Caco-2 (cell line): Measurements from ENCODE around the gene ARPC5. TPM values are rescaled to one million over a fixed set of nuclear protein-coding genes. Genes with fewer than 3 reads are reported as not detected.

Source experiments
- BruUV-seq: library from RNA; stranded (reverse); fragments of 400-500 nt; replicated peaks from 2 replicates; lab custom pipeline; 2021; lab: Mats Ljungman, UMichigan
- CTCF ChIA-PET: fragments of 300-600 bp; sonication (Branson Sonifier 250); formaldehyde crosslinking; loops from one replicate; lab custom pipeline; 2022; ENCODE audit warnings: antibody characterized with exemption; lab: Charles Lee
- POLR2A ChIA-PET: fragments of 300-600 bp; sonication (Branson Sonifier 250); formaldehyde crosslinking; loops from one replicate; lab custom pipeline; 2022; ENCODE audit warnings: antibody characterized with exemption; lab: Charles Lee
- DNase-seq, 2 experiments: peaks; one replicate each; pipeline versions ENCODE4 v3.0.0 to v3.0.0-alpha.2; 2020 to 2022
- H3K27me3 ChIP-seq: replicated peaks from 2 replicates; pipeline ENCODE4 v1.6.0; 2011; ENCODE audit warnings: low read length; ENCODE audit not compliant: control insufficient read depth, insufficient read depth
- H3K36me3 ChIP-seq: 2 replicates; pipeline ENCODE4 v1.5.1; 2011; ENCODE audit warnings: low read length; ENCODE audit not compliant: control insufficient read depth, insufficient read depth
- H3K4me1 ChIP-seq: fragments of 250-450 bp; sonication (Bioruptor Pico); 2 replicates; pipeline ENCODE4 v1.5.1; 2020; ENCODE audit warnings: mild to moderate bottlenecking
- H3K4me3 ChIP-seq: 2 replicates; pipeline ENCODE4 v1.5.1; 2011; ENCODE audit warnings: low read depth, mild to moderate bottlenecking, control low read depth, low read length
- H3K9me3 ChIP-seq: fragments of 250-450 bp; sonication (Bioruptor Pico); 2 replicates; pipeline ENCODE4 v1.5.1; 2020; ENCODE audit warnings: mild to moderate bottlenecking, moderate library complexity
- H3K27ac Mint-ChIP-seq: one replicate; pipeline ENCODE4 v1.8.0; 2022; ENCODE audit warnings: mixed read lengths; ENCODE audit not compliant: unreplicated experiment
- H3K27me3 Mint-ChIP-seq: one replicate; pipeline ENCODE4 v1.8.0; 2022; ENCODE audit warnings: mixed read lengths; ENCODE audit not compliant: insufficient read depth, unreplicated experiment
- H3K36me3 Mint-ChIP-seq: one replicate; pipeline ENCODE4 v1.8.0; 2022; ENCODE audit warnings: mild to moderate bottlenecking, mixed read lengths; ENCODE audit not compliant: insufficient read depth, unreplicated experiment
- H3K4me1 Mint-ChIP-seq: one replicate; pipeline ENCODE4 v1.8.0; 2022; ENCODE audit warnings: low read depth, mixed read lengths; ENCODE audit not compliant: unreplicated experiment
- H3K4me3 Mint-ChIP-seq: one replicate; pipeline ENCODE4 v1.8.0; 2022; ENCODE audit warnings: mild to moderate bottlenecking, moderate library complexity, mixed read lengths; ENCODE audit not compliant: unreplicated experiment
- H3K9me3 Mint-ChIP-seq: one replicate; pipeline ENCODE4 v1.8.0; 2022; ENCODE audit warnings: mixed read lengths; ENCODE audit not compliant: unreplicated experiment
- intact Hi-C: fragments of 100-400 bp; cut with micrococcal nuclease; formaldehyde crosslinking; loops from one replicate; pipeline ENCODE4 v1.10.0; 2022; ENCODE audit not compliant: unreplicated experiment
- total RNA-seq: library from RNA; stranded (reverse); gene quantifications from 2 replicates; pipeline ENCODE4 v1.2.3, GENCODE V29; 2022
- TF ChIP-seq, protein P1 (sequence below), 2 experiments: fragments of 200-600 bp in 1 of 2; IDR thresholded peaks; 1 replicate in 1 of 2; 2 replicates in 1 of 2; pipeline versions ENCODE4 v1.5.1 to v1.8.0; 2011 to 2022; ENCODE audit warnings: antibody characterized with exemption in 1 of 2, control low read depth in 1 of 2, inconsistent platforms in 1 of 2, low read depth in 1 of 2, low read length in 1 of 2, mild to moderate bottlenecking in 1 of 2, moderate library complexity in 1 of 2; ENCODE audit not compliant: insufficient read depth in 1 of 2, severe bottlenecking in 1 of 2, unreplicated experiment in 1 of 2

The ARPC5 gene
- total RNA-seq, 1 experiment from 2014 or later = 135 TPM

DNA sequence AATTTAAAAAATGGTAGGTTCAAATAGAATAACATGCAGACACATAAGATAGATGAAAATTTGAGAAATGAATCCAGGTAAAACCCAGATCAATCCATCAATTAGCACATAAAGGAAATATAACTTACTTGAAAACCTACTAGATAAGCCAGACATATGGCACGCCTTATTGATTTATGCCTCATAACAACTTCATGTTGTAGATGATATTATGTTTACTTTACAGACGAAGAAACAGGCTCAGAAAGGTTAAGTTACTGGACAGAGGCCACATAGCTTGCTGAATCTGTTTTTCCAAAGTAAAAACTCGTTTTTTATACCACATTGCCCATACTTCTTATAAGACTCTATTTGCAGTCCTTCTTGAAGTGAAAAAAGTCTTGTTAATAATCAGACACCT lies 23.2 kb downstream of the ARPC5 start:
- no peak overlapping the region for H3K27ac Mint-ChIP-seq
- Histone ChIP-seq H3K4me3 (no peak overlapping the region), H3K27me3 (no peaks in the 10 kb centered on the region), H3K4me1 (no peaks in the 10 kb centered on the region), H3K36me3 (no peaks in the 10 kb centered on the region), H3K9me3 (no peaks in the 10 kb centered on the region)
- no peak overlapping the region for H3K4me3 Mint-ChIP-seq
- ChIA-PET CTCF (no interaction called here), POLR2A (no interaction called here)
- no peaks in the 10 kb centered on the region for H3K36me3 Mint-ChIP-seq
- H3K4me1 Mint-ChIP-seq = peaks cover 8% of the 10 kb centered on the region
- no peaks in the 10 kb centered on the region for H3K9me3 Mint-ChIP-seq
- no peaks in the 10 kb centered on the region for H3K27me3 Mint-ChIP-seq
- intact Hi-C loops = no loop called here
- TF ChIP-seq, protein P1, sequence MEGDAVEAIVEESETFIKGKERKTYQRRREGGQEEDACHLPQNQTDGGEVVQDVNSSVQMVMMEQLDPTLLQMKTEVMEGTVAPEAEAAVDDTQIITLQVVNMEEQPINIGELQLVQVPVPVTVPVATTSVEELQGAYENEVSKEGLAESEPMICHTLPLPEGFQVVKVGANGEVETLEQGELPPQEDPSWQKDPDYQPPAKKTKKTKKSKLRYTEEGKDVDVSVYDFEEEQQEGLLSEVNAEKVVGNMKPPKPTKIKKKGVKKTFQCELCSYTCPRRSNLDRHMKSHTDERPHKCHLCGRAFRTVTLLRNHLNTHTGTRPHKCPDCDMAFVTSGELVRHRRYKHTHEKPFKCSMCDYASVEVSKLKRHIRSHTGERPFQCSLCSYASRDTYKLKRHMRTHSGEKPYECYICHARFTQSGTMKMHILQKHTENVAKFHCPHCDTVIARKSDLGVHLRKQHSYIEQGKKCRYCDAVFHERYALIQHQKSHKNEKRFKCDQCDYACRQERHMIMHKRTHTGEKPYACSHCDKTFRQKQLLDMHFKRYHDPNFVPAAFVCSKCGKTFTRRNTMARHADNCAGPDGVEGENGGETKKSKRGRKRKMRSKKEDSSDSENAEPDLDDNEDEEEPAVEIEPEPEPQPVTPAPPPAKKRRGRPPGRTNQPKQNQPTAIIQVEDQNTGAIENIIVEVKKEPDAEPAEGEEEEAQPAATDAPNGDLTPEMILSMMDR (IDR thresholded peaks at IDR 0.05; ENCODE audit: insufficient read depth in 1 of 2, low read depth in 1 of 2, low read length in 1 of 2, severe bottlenecking in 1 of 2, unreplicated experiment in 1 of 2) = no peak
- no peak for DNase-seq
- BruUV-seq = no TSS peak

DNA sequence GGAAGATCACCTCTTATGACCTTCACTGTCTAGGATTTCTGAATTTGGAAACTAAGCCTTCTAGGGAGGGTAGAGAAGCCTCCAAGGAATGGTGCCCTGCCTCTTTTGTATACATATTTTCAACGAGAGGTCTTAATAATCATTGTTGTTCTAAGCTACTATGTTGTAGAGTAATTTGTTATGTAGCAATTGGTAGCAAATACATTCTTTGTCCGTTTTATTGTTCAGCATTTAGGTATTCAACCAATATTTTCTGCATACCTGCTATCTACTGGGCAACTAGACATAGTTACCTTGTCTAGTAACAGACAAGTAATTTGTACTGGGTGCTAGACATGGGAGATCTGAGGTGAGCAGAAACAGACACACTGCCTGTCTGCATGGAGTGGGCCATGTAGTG lies 24.6 kb downstream of the ARPC5 start:
- ChIA-PET CTCF (no interaction called here), POLR2A (no interaction called here)
- no peaks in the 10 kb centered on the region for H3K4me1 ChIP-seq
- H3K4me3 ChIP-seq = no peak overlapping the region
- Mint-ChIP-seq H3K4me3 (no peak overlapping the region), H3K27me3 (no peaks in the 10 kb centered on the region), H3K27ac (no peak overlapping the region), H3K4me1 (no peaks in the 10 kb centered on the region), H3K36me3 (no peaks in the 10 kb centered on the region), H3K9me3 (no peaks in the 10 kb centered on the region)
- no TSS peak for BruUV-seq
- TF ChIP-seq, protein P1 (IDR thresholded peaks at IDR 0.05; ENCODE audit: insufficient read depth in 1 of 2, low read depth in 1 of 2, low read length in 1 of 2, severe bottlenecking in 1 of 2, unreplicated experiment in 1 of 2) = no peak
- no peaks in the 10 kb centered on the region for H3K27me3 ChIP-seq
- DNase-seq = no peak
- intact Hi-C loops = no loop called here
- H3K9me3 ChIP-seq = no peaks in the 10 kb centered on the region
- H3K36me3 ChIP-seq = no peaks in the 10 kb centered on the region

- Mint-ChIP-seq H3K27me3 (no peaks in the 10 kb centered on the region), H3K4me3 (no peak overlapping the region), H3K27ac (no peak overlapping the region), H3K9me3 (no peaks in the 10 kb centered on the region), H3K36me3 (no peaks in the 10 kb centered on the region), H3K4me1 (no peaks in the 10 kb centered on the region)
- H3K4me1 ChIP-seq = no peaks in the 10 kb centered on the region
- intact Hi-C loops = loop anchor here (1.0 kb wide), 3 partner anchors 13 to 306 kb away; no protein-coding TSS in a partner anchor
- no peaks in the 10 kb centered on the region for H3K9me3 ChIP-seq
- ChIA-PET CTCF (interaction anchor here (0.5 to 1.8 kb wide), 10 partner anchors 12 to 329 kb away, joined by 3 to 16 read pairs (median 5); no protein-coding TSS in a partner anchor), POLR2A (no interaction called here)
- no peaks in the 10 kb centered on the region for H3K27me3 ChIP-seq
- no peak overlapping the region for H3K4me3 ChIP-seq
- BruUV-seq = no TSS peak
- DNase-seq = no peak
- TF ChIP-seq, protein P1 (IDR thresholded peaks at IDR 0.05; ENCODE audit: insufficient read depth in 1 of 2, low read depth in 1 of 2, low read length in 1 of 2, severe bottlenecking in 1 of 2, unreplicated experiment in 1 of 2) = no peak
- H3K36me3 ChIP-seq = no peaks in the 10 kb centered on the region
Observed at GRCh38 chr1:183609759-183610452, 25.7 kb downstream of the ARPC5 start.
